ENCODE measurements around the gene CYYR1. TPM values are rescaled to one million over a fixed set of nuclear protein-coding genes. Genes with fewer than 3 reads are reported as not detected.

Gene CYYR1
- total RNA-seq, 1 experiment from 2014 or later: not detected

GRCh38 chr21:26449161-26449560 lies 123.9 kb downstream of the CYYR1 start:
- no peak for TF ChIP-seq EZH2 (IDR thresholded peaks at IDR 0.05; ENCODE audit: low read length, unreplicated experiment)
- TF ChIP-seq EZH2phosphoT487 (IDR thresholded peaks at IDR 0.05; ENCODE audit: borderline replicate concordance, low read length): no peak
- TF ChIP-seq CTCF (conservative IDR thresholded peaks at IDR 0.05; ENCODE audit: low read depth, low read length): no peak
- no peak overlapping the region for H3K4me2 ChIP-seq (ENCODE audit: low read length)
- H3F3A ChIP-seq (ENCODE audit: low read length, unreplicated experiment): no peaks in the 10 kb centered on the region
- CTCF ChIA-PET: no interaction called here
- H3K27me3 ChIP-seq (ENCODE audit: low read length): no peaks in the 10 kb centered on the region
- H3K4me3 ChIP-seq (ENCODE audit: low read length): no peak overlapping the region
- no peak overlapping the region for H3K9ac ChIP-seq (ENCODE audit: low read length)
- no peak for ATAC-seq
- POLR2A ChIA-PET (ENCODE audit: unreplicated experiment): no interaction called here
- H3K9me3 ChIP-seq (ENCODE audit: low read length): no peaks in the 10 kb centered on the region
- H2AFZ ChIP-seq (ENCODE audit: low read length): no peak overlapping the region
- H3K4me1 ChIP-seq (ENCODE audit: insufficient read depth, low read length): no peaks in the 10 kb centered on the region
- no peak overlapping the region for H3K27ac ChIP-seq (ENCODE audit: low read length)
- BruUV-seq (replicated peaks): no TSS peak
- DNase-seq: no peak
- no peaks in the 10 kb centered on the region for H3K79me2 ChIP-seq (ENCODE audit: low read length)
- no peaks in the 10 kb centered on the region for H4K20me1 ChIP-seq (ENCODE audit: low read length)
- H3K9me2 ChIP-seq (replicated peaks; ENCODE audit: low read length): no peaks in the 10 kb centered on the region
- intact Hi-C loops (cut with micrococcal nuclease): no loop called here
- no peaks in the 10 kb centered on the region for H3K36me3 ChIP-seq (ENCODE audit: low read depth, low read length)

GRCh38 chr21:26448751-26449150 lies 124.3 kb downstream of the CYYR1 start:
- ATAC-seq (no peak), DNase-seq (no peak)
- H3K9me3 ChIP-seq (ENCODE audit: low read length): no peaks in the 10 kb centered on the region
- H3K27ac ChIP-seq (ENCODE audit: low read length): no peak overlapping the region
- intact Hi-C loops (cut with micrococcal nuclease): no loop called here
- no peaks in the 10 kb centered on the region for H3K27me3 ChIP-seq (ENCODE audit: low read length)
- no peaks in the 10 kb centered on the region for H3K9me2 ChIP-seq (replicated peaks; ENCODE audit: low read length)
- H3K4me1 ChIP-seq (ENCODE audit: insufficient read depth, low read length): 0 out of 2 replicates have a peak, but pooled peaks cover 1% of the 10 kb centered on the region
- no peaks in the 10 kb centered on the region for H3K79me2 ChIP-seq (ENCODE audit: low read length)
- H3K9ac ChIP-seq (ENCODE audit: low read length): no peak overlapping the region
- POLR2A ChIA-PET (ENCODE audit: unreplicated experiment): no interaction called here
- H3K4me2 ChIP-seq (ENCODE audit: low read length): no peak overlapping the region
- BruUV-seq (replicated peaks): no TSS peak
- no peak overlapping the region for H3K4me3 ChIP-seq (ENCODE audit: low read length)
- no peaks in the 10 kb centered on the region for H4K20me1 ChIP-seq (ENCODE audit: low read length)
- no peak overlapping the region for H2AFZ ChIP-seq (ENCODE audit: low read length)
- no peak for TF ChIP-seq EZH2 (IDR thresholded peaks at IDR 0.05; ENCODE audit: low read length, unreplicated experiment)
- CTCF ChIA-PET: no interaction called here
- no peaks in the 10 kb centered on the region for H3K36me3 ChIP-seq (ENCODE audit: low read depth, low read length)
- H3F3A ChIP-seq (ENCODE audit: low read length, unreplicated experiment): no peaks in the 10 kb centered on the region

GRCh38 chr21:26447932-26448475 lies 125.1 kb downstream of the CYYR1 start:
- ATAC-seq (no peak), DNase-seq (no peak)
- Histone ChIP-seq H2AFZ (ENCODE audit: low read length) (no peak overlapping the region), H3K9me3 (ENCODE audit: low read length) (no peaks in the 10 kb centered on the region), H3F3A (ENCODE audit: low read length, unreplicated experiment) (no peaks in the 10 kb centered on the region), H3K4me1 (ENCODE audit: insufficient read depth, low read length) (peaks cover 9% of the 10 kb centered on the region; the same call in 1 of the 2 replicates), H4K20me1 (ENCODE audit: low read length) (no peaks in the 10 kb centered on the region), H3K9me2 (replicated peaks; ENCODE audit: low read length) (no peaks in the 10 kb centered on the region), H3K4me2 (ENCODE audit: low read length) (no peak overlapping the region), H3K27ac (ENCODE audit: low read length) (no peak overlapping the region), H3K4me3 (ENCODE audit: low read length) (no peak overlapping the region), H3K27me3 (ENCODE audit: low read length) (no peaks in the 10 kb centered on the region), H3K9ac (ENCODE audit: low read length) (no peak overlapping the region), H3K36me3 (ENCODE audit: low read depth, low read length) (no peaks in the 10 kb centered on the region), H3K79me2 (ENCODE audit: low read length) (no peaks in the 10 kb centered on the region)
- intact Hi-C loops (cut with micrococcal nuclease): no loop called here
- POLR2A ChIA-PET (ENCODE audit: unreplicated experiment): no interaction called here
- CTCF ChIA-PET: no interaction called here
- TF ChIP-seq EZH2 (IDR thresholded peaks at IDR 0.05; ENCODE audit: low read length, unreplicated experiment): no peak
- no peak for TF ChIP-seq CTCF (conservative IDR thresholded peaks at IDR 0.05; ENCODE audit: low read depth, low read length)
- no peak for TF ChIP-seq EZH2phosphoT487 (IDR thresholded peaks at IDR 0.05; ENCODE audit: borderline replicate concordance, low read length)
- no TSS peak for BruUV-seq (replicated peaks)
